Bronchial epithelial cell (primary cell): Measurements from ENCODE around the gene NIPAL3. TPM values are rescaled to one million over a fixed set of nuclear protein-coding genes. Genes with fewer than 3 reads are reported as not detected.
"Not testable (repeated sequence)": the region's sequence is repeated elsewhere in the genome, so short reads cannot be mapped to it uniquely, and the experiment has no call there.

Source experiments
- DNase-seq: peaks from one replicate; pipeline ENCODE4 v3.0.0-alpha.2; 2010; ENCODE audit warnings: low read depth
- FAIRE-seq: peaks from 2 replicates; lab custom pipeline; 2011; peaks lifted over from hg19 to GRCh38; lab: Jason Lieb, UNC
- H3K27me3 ChIP-seq: 2 replicates; pipeline ENCODE4 v1.5.1; 2011; ENCODE audit warnings: low read length; ENCODE audit not compliant: control insufficient read depth, insufficient read depth
- H3K36me3 ChIP-seq: 2 replicates; pipeline ENCODE4 v1.5.1; 2011; ENCODE audit warnings: low read length; ENCODE audit not compliant: control insufficient read depth, insufficient read depth
- H3K4me3 ChIP-seq: 2 replicates; pipeline ENCODE4 v1.5.1; 2011; ENCODE audit warnings: mild to moderate bottlenecking, low read depth, low read length, control low read depth
- total RNA-seq: library from RNA; depleted of rRNA; stranded (reverse); fragments of >200 nt; gene quantifications from 2 replicates; pipeline ENCODE4 v1.2.1, GENCODE V29; 2014
- TF ChIP-seq, protein P1 (sequence below): IDR thresholded peaks from 2 replicates; pipeline ENCODE4 v1.5.1; 2011; ENCODE audit warnings: mild to moderate bottlenecking, moderate library complexity, low read length, control low read depth, inconsistent platforms; ENCODE audit not compliant: insufficient read depth, severe bottlenecking

The NIPAL3 gene
- total RNA-seq, 1 donor from 2014 or later: 35.8 TPM

DNA sequence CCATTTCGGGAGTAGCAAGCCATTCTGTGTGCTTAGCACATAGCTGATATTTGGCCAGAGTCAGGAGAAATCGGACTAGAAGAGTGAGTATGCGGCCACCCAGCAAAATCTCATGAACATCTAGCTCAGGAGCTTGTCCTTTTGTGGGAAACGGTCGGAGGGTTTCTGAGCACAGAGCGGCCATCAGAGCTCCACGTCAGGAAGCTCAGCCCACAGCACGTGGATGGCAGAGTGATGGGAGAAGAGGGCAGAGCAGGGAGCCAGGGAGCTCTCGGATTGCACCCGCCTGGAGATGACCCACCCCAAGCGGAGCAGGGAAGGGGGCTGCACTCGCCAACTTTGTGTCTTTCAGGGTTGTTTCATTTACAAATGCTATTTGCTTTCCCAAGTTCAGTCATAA, 100.9 kb downstream of the NIPAL3 start:
- FAIRE-seq (no peak), DNase-seq (no peak)
- no peaks in the 10 kb centered on the region for H3K36me3 ChIP-seq
- H3K4me3 ChIP-seq: no peak overlapping the region
- TF ChIP-seq, protein P1, sequence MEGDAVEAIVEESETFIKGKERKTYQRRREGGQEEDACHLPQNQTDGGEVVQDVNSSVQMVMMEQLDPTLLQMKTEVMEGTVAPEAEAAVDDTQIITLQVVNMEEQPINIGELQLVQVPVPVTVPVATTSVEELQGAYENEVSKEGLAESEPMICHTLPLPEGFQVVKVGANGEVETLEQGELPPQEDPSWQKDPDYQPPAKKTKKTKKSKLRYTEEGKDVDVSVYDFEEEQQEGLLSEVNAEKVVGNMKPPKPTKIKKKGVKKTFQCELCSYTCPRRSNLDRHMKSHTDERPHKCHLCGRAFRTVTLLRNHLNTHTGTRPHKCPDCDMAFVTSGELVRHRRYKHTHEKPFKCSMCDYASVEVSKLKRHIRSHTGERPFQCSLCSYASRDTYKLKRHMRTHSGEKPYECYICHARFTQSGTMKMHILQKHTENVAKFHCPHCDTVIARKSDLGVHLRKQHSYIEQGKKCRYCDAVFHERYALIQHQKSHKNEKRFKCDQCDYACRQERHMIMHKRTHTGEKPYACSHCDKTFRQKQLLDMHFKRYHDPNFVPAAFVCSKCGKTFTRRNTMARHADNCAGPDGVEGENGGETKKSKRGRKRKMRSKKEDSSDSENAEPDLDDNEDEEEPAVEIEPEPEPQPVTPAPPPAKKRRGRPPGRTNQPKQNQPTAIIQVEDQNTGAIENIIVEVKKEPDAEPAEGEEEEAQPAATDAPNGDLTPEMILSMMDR: no peak
- no peaks in the 10 kb centered on the region for H3K27me3 ChIP-seq

DNA sequence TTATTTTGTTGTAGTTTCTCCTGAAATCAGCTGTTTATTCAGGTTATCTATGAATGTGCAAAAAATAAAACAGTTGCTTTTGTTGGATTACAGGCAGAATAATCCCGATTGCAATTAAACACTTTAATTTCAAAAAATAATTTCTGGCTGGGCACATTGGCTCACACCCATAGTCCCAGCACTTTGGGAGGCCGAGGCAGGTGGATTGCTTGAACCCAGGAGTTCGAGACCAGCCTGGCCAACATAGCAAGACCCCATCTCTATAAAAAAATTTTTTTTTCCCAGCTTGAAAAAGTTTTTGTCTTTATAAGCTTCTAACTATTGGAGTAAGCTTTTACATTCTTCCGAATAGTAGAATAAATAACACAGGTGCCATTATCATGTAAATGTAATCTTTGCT, 102.3 kb downstream of the NIPAL3 start:
- H3K27me3 ChIP-seq: no peaks in the 10 kb centered on the region
- no peak overlapping the region for H3K4me3 ChIP-seq
- TF ChIP-seq, protein P1: no peak
- DNase-seq (no peak), FAIRE-seq (no peak)
- H3K36me3 ChIP-seq: no peaks in the 10 kb centered on the region

DNA sequence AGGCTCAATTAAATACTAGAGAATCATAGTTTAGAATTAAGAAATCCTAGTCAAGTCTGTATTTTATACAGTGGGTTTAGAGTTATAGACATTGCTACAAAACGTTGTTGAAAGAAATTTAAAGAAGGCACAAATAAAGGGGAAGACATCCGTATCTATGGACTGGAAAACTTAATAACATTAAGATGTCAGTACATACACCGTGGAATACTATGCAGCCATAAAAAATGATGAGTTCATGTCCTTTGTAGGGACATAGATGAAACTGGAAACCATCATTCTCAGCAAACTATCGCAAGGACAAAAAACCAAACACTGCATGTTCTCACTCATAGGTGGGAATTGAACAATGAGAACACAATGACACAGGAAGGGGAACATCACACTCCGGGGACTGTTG, 104.7 kb downstream of the NIPAL3 start:
- H3K4me3 ChIP-seq, FAIRE-seq, H3K27me3 ChIP-seq, H3K36me3 ChIP-seq, DNase-seq: not testable (repeated sequence)

Other genes with a start within 250 kb of the NIPAL3 start
- 4.5 and 5.5 TPM in 2 replicates for gene IFNLR1, start 228.5 kb upstream of the NIPAL3 start, total RNA-seq
- gene GRHL3, start 96.4 kb upstream of the NIPAL3 start, total RNA-seq: 20.5 and 49.8 TPM in 2 replicates
- gene STPG1, start 2.0 kb upstream of the NIPAL3 start, total RNA-seq: 5.3 and 6.8 TPM in 2 replicates
- 12.1 and 15.9 TPM in 2 replicates for gene RCAN3, start 87.0 kb downstream of the NIPAL3 start, total RNA-seq
- 0.13 TPM in 1 of 2 replicates, not detected in the other for gene NCMAP, start 140.3 kb downstream of the NIPAL3 start, total RNA-seq
- 18.4 and 20.6 TPM in 2 replicates for gene SRRM1, start 227.5 kb downstream of the NIPAL3 start, total RNA-seq